Measurements from ENCODE around the gene SEMA3D.

SEMA3D gene

DNA sequence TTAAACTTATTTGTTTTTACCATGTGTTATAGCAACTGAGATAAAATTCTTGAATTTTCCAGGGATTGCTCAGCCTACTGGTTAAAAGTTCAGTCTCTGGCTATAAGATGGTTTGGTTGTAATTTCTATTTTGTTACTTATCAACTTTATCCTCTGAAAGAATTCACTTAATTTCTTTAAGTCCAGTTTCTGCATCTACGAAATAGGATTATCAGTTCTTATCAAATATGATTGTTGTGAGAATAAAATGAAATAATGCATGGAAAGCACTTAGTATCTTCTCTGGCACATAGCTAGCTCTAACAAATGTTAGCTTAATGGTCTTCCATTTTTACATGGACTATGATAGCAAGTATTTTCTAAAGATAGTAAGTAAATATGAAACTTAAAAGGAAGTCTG is 53.3 kb downstream of the SEMA3D start:
- TF ChIP-seq, protein P1, sequence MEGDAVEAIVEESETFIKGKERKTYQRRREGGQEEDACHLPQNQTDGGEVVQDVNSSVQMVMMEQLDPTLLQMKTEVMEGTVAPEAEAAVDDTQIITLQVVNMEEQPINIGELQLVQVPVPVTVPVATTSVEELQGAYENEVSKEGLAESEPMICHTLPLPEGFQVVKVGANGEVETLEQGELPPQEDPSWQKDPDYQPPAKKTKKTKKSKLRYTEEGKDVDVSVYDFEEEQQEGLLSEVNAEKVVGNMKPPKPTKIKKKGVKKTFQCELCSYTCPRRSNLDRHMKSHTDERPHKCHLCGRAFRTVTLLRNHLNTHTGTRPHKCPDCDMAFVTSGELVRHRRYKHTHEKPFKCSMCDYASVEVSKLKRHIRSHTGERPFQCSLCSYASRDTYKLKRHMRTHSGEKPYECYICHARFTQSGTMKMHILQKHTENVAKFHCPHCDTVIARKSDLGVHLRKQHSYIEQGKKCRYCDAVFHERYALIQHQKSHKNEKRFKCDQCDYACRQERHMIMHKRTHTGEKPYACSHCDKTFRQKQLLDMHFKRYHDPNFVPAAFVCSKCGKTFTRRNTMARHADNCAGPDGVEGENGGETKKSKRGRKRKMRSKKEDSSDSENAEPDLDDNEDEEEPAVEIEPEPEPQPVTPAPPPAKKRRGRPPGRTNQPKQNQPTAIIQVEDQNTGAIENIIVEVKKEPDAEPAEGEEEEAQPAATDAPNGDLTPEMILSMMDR (IDR thresholded peaks at IDR 0.05; ENCODE audit: insufficient read depth, missing control alignments): no peak
- no peak for DNase-seq (ENCODE audit: insufficient read length, low spot score)
- no peak for FAIRE-seq

DNA sequence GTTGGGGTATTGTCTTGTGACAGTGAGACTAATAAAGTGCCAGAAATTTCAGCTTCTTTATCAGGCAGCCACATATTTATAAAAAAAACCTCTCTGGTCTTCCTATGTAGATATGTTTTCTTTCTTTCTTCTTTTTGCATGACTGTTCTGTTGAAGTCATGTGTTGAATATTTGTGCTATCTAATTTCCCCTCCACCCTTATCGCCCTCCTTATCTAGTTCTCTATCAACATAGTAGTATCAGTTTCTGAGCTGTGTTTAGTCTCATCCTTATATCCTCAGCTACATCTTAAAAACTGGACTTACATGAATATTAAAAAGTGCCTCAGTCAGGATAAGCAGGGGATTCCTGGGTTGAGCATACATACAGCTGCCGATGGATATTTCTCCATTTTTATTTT is 53.9 kb downstream of the SEMA3D start:
- TF ChIP-seq, protein P1 (IDR thresholded peaks at IDR 0.05; ENCODE audit: insufficient read depth, missing control alignments): no peak
- DNase-seq (ENCODE audit: insufficient read length, low spot score) (no peak), FAIRE-seq (no peak)

DNA sequence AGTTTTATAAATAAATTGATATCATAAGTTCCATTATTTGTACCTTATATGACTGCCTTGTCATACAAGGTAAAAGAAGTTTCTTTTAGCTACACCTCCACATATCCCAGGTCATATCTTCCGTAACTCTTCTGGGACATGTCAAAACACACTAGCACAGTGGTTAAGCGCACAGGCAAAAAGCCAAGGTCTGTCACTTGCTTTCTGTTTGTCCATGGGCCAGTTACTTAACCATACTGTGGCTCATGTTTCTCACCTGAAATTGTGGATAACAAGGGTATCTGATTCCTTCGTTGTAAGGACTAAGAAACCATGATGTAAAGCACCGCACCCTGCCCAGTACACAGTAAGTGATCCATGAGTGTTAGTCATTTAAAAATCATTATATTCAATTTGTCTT is 56.2 kb downstream of the SEMA3D start:
- no peak for DNase-seq (ENCODE audit: insufficient read length, low spot score)
- TF ChIP-seq, protein P1 (IDR thresholded peaks at IDR 0.05; ENCODE audit: insufficient read depth, missing control alignments): no peak

DNA sequence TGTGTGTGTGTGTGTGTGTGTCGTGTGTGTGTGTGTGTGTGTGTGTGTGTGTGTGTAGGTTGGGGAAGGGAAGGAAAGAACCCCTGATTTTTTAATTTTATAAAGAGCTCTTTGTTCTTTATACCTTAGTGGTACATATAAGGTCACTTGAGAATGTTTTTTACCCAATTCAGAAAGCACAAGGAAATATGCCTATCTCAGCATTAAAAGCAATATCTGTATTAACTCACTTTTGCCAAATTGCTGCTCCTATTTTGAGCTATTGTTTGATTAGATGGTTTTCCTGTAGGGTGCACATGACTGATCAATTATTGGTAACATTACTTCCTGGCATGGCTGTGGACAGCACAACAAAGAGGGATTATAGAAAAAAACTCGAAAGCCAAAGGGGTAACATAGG is 60.5 kb downstream of the SEMA3D start:
- TF ChIP-seq, protein P1 (IDR thresholded peaks at IDR 0.05; ENCODE audit: insufficient read depth, missing control alignments): no peak
- DNase-seq (ENCODE audit: insufficient read length, low spot score) (no peak), FAIRE-seq (no peak)

More for the DNA sequence above, 56.2 kb downstream of the SEMA3D start:
- no peak for FAIRE-seq

DNA sequence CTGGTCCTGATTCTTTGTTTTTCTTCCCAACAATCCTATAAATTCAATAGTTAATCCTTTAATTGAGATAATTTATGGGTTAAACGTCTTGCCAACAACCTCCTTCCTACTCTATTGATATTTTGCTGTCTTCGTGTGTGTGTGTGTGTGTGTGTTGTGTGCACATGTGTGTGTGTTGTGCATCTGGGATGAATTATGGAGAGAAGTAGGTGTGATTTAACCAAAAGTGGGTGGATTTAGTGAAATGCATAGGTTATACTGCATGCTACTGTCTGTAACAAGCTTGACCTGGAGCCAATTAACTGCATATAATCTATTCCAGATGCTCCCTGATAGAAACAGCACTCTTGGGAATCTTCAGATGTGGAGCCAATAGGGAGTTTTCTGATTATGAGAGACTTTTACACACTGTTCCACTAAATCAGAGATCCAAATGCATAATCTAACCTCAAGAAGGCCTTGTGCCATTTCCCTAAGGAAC is 61.2 kb downstream of the SEMA3D start:
- TF ChIP-seq, protein P1 (IDR thresholded peaks at IDR 0.05; ENCODE audit: insufficient read depth, missing control alignments): no peak
- FAIRE-seq: no peak
- no peak for DNase-seq (ENCODE audit: insufficient read length, low spot score)

DNA sequence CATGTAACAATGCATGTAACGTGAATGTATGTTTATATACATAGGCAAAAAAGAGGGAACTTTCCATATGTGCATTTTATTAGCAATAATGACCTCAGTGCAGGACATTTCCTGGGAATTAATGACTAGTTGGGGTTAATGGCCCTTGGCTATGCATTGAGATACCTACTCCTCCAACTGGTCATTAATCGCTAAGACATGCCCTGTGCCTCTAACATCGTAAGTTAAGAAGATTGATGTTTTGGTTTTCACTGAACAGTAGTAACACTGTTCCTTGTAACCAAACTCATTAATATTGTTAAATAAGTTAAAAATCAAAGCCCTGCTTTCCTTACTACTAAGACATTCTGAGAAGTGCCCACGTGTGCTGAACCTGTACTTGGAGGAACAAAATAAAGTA is 61.7 kb downstream of the SEMA3D start:
- TF ChIP-seq, protein P1 (IDR thresholded peaks at IDR 0.05; ENCODE audit: insufficient read depth, missing control alignments): no peak
- DNase-seq (ENCODE audit: insufficient read length, low spot score): no peak
- no peak for FAIRE-seq

DNA sequence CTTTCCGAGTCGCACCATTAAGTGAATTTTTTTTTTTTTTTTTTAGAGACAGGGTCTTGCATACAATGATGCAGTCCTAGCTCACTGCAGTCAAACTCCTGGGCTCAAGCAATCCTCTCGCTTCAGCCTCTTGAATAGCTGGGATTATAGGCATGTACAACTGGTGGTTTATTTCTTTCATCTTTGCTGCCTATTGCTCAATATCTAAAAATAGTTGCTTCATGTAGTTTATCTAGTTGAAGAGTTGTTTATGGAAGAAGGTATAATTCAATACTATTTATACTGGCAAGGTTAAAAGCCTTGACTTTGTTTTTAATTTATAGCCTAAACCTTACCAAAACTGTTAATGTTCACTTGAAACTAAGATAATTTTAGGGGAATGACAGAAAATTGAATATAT is 66.9 kb downstream of the SEMA3D start:
- DNase-seq (ENCODE audit: insufficient read length, low spot score) (no peak), FAIRE-seq (no peak)
- TF ChIP-seq, protein P1 (IDR thresholded peaks at IDR 0.05; ENCODE audit: insufficient read depth, missing control alignments): no peak

Measured in D721Med (cell line).